Lower lobe of right lung (tissue), 2 donors: Measurements from ENCODE around the gene MAN2B2. TPM values are rescaled to one million over a fixed set of nuclear protein-coding genes. Genes with fewer than 3 reads are reported as not detected.

Experiments
- ATAC-seq, 2 donors: fragments of 200-7000 bp; cut with Tn5 transposase; one replicate each; pipeline ENCODE4 v1.9.1; 2020 to 2022; ENCODE audit warnings: mild to moderate bottlenecking in 2 of 2, moderate library complexity in 2 of 2
- DNase-seq: peaks from one replicate; pipeline ENCODE4 v3.0.0-alpha.2; 2020
- H3K27ac ChIP-seq: fragments of 200-600 bp; one replicate; pipeline ENCODE4 v1.8.0; 2022
- H3K27me3 ChIP-seq: fragments of 200-600 bp; one replicate; pipeline ENCODE4 v1.8.0; 2022; ENCODE audit warnings: low read depth
- H3K36me3 ChIP-seq: fragments of 200-600 bp; one replicate; pipeline ENCODE4 v1.8.0; 2022; ENCODE audit warnings: mild to moderate bottlenecking
- H3K4me1 ChIP-seq: fragments of 200-600 bp; one replicate; pipeline ENCODE4 v1.8.0; 2022
- H3K4me3 ChIP-seq: fragments of 200-600 bp; one replicate; pipeline ENCODE4 v1.8.0; 2022; ENCODE audit warnings: mild to moderate bottlenecking
- H3K9me3 ChIP-seq: fragments of 200-600 bp; one replicate; pipeline ENCODE4 v1.8.0; 2022
- intact Hi-C: fragments of 100-400 bp; cut with DNase I; formaldehyde crosslinking; loops from one replicate; pipeline ENCODE4 v1.11.0; 2022
- total RNA-seq: library from RNA; stranded (reverse); fragmentation: NEBNext Ultra II Directional; extraction: Animal tissue kit (Norgen Biotek cat#: 25700); gene quantifications from one replicate; pipeline ENCODE4 v1.2.1, GENCODE V29; 2021
- TF ChIP-seq, protein P1 (sequence below): fragments of 200-600 bp; IDR thresholded peaks from one replicate; pipeline ENCODE4 v1.8.0; 2022; ENCODE audit warnings: antibody characterized with exemption, mild to moderate bottlenecking
- donor health status: DM: no; HTN: yes; CAD: no; lungs with severe emphysema.

Gene MAN2B2
- total RNA-seq, 1 donor from 2014 or later: 41.2 TPM

DNA sequence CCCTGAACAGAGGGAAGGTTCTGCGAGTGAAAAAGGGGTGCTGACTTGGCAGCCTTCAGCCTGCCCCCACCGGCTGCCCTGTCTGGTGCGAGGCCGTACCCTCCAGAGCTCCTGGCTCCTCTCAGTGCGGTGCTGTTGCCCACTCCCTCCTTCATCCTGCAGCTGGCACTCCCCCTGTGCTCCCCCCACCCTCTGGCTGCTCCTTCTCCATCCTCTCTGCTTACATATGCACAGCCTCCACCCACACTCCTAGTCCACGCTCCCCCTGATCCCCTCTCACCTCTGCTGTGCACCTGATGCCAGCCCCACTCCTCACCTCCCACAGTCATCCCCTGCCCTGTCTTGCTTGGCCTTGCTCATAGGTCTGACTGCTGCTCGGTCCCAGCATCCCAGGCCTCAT, 9.9 kb downstream of the MAN2B2 start:
- H3K9me3 ChIP-seq: no peaks in the 10 kb centered on the region
- no peaks in the 10 kb centered on the region for H3K27me3 ChIP-seq
- intact Hi-C loops: no loop called here
- H3K27ac ChIP-seq: no peak overlapping the region
- ATAC-seq (no peak), DNase-seq (no peak)
- H3K4me3 ChIP-seq: no peak overlapping the region
- peaks cover 44% of the 10 kb centered on the region for H3K36me3 ChIP-seq
- TF ChIP-seq, protein P1, sequence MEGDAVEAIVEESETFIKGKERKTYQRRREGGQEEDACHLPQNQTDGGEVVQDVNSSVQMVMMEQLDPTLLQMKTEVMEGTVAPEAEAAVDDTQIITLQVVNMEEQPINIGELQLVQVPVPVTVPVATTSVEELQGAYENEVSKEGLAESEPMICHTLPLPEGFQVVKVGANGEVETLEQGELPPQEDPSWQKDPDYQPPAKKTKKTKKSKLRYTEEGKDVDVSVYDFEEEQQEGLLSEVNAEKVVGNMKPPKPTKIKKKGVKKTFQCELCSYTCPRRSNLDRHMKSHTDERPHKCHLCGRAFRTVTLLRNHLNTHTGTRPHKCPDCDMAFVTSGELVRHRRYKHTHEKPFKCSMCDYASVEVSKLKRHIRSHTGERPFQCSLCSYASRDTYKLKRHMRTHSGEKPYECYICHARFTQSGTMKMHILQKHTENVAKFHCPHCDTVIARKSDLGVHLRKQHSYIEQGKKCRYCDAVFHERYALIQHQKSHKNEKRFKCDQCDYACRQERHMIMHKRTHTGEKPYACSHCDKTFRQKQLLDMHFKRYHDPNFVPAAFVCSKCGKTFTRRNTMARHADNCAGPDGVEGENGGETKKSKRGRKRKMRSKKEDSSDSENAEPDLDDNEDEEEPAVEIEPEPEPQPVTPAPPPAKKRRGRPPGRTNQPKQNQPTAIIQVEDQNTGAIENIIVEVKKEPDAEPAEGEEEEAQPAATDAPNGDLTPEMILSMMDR: no peak
- no peaks in the 10 kb centered on the region for H3K4me1 ChIP-seq

DNA sequence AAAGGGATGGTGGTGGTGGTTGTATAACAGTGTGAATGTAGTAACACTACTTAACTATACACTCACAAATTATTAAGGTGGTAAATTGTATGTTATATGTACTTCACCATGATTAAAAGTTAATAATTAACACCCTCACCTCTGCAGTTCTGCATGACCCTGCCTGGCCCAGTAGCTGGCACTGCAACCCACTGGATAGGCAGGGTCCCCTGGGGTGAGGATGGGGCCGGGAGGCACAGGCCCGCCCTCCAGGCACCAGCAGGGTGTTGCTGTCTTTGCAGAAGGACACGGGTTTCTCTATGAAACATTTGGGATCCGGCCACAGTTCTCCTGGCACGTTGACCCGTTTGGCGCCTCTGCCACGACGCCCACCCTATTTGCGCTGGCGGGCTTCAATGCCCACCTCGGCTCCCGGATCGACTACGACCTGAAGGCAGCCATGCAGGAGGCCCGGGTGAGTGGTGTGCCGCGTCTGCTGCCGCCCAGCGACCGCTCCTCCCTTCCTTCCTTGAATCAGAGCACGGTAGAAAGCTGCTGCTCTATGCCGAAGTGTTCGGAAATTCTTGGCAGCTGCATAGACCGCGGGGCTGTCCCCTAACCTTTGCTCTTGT, 11.8 kb downstream of the MAN2B2 start:
- H3K27ac ChIP-seq: no peak overlapping the region
- no peak overlapping the region for H3K4me3 ChIP-seq
- no peaks in the 10 kb centered on the region for H3K4me1 ChIP-seq
- intact Hi-C loops: no loop called here
- TF ChIP-seq, protein P1: no peak
- no peak for DNase-seq
- H3K27me3 ChIP-seq: no peaks in the 10 kb centered on the region
- ATAC-seq: no peak
- peaks cover 40% of the 10 kb centered on the region for H3K36me3 ChIP-seq
- H3K9me3 ChIP-seq: no peaks in the 10 kb centered on the region

DNA sequence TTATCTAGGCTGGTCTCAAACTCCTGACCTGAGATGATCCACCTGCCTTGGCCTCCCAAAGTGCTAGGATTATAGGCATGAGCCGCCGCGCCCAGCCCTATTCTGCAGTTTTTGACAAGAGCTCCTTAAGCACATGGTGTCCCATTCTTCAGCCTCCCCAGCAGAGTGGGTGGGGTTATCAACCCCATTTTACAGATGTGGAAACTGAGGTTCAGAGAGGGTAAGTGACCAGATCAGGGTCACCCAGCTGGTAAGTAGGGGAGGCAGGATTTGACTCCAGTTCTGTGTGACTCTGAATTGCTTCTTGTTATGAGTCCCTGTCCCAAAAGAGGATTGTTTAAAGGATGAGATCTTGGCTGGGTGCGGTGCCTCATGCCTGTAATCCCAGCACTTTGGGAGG, 14.5 kb downstream of the MAN2B2 start:
- TF ChIP-seq, protein P1: no peak
- DNase-seq: no peak
- intact Hi-C loops: no loop called here
- H3K4me1 ChIP-seq: no peaks in the 10 kb centered on the region
- peaks cover 49% of the 10 kb centered on the region for H3K36me3 ChIP-seq
- H3K27ac ChIP-seq: no peak overlapping the region
- no peak overlapping the region for H3K4me3 ChIP-seq
- no peaks in the 10 kb centered on the region for H3K9me3 ChIP-seq
- no peak for ATAC-seq
- H3K27me3 ChIP-seq: no peaks in the 10 kb centered on the region

DNA sequence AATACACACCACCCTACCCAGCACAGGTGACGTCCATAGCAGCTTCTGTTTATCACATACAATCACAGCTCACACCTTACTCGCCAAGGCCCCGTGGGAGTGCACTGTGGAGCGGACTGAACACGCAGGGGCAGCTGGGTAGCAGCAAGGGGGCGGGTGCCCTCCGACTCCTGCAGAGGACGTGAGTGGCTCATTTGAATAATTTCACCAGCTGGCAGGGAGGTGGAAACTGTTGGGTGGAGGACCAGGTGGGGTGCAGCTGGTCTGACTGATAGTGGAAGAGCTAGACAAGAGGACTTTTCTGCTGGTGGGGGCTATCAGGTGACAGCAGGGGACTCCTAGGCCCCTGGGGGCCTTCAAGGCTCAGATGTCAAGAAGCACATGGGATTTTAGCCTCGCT, 16.3 kb downstream of the MAN2B2 start:
- Histone ChIP-seq H3K27ac (no peak overlapping the region), H3K4me3 (no peak overlapping the region), H3K9me3 (no peaks in the 10 kb centered on the region), H3K27me3 (no peaks in the 10 kb centered on the region), H3K4me1 (no peaks in the 10 kb centered on the region), H3K36me3 (peaks cover 61% of the 10 kb centered on the region)
- ATAC-seq: no peak
- intact Hi-C loops: no loop called here
- no peak for DNase-seq
- TF ChIP-seq, protein P1: no peak

DNA sequence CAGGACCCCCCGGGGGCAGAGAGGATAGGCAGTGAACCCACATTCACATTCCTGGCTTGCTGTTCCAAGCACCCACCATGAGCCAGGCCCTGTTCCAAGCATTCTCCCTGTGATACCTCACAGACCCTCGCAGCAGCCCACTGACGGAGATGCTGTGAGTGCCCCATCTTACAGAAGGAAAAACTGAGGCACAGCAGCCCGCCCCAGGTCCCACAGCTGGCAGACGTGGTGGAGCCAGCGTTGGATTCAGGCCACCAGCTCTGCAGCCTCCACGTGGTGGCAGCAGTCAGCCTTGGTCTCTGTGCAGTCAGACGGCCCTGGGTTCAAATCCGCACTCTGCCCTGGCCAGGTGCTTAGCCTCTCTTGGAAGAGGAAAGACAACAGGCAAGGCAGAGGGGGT, 16.8 kb downstream of the MAN2B2 start:
- DNase-seq: no peak

More for the DNA sequence above, 16.8 kb downstream of the MAN2B2 start:
- TF ChIP-seq, protein P1: no peak
- Histone ChIP-seq H3K27ac (no peak overlapping the region), H3K9me3 (no peaks in the 10 kb centered on the region), H3K4me3 (no peak overlapping the region), H3K36me3 (peaks cover 61% of the 10 kb centered on the region), H3K4me1 (no peaks in the 10 kb centered on the region), H3K27me3 (no peaks in the 10 kb centered on the region)
- ATAC-seq: no peak
- intact Hi-C loops: no loop called here
